Measurements from ENCODE around the gene USP12. TPM values are rescaled to one million over a fixed set of nuclear protein-coding genes. Genes with fewer than 3 reads are reported as not detected.

Gene USP12
- total RNA-seq, 4 donors from 2014 or later, result 26.4 to 50.7 (median 31.7) TPM

- H3K36me3 ChIP-seq, result peaks cover 26% of the 10 kb centered on the region
- no peak overlapping the region for H3K4me3 ChIP-seq
- no peaks in the 10 kb centered on the region for H3K27me3 ChIP-seq
- 94% methylated on average over 4 of the region's 4 CpGs for WGBS
- no peak for TF ChIP-seq EP300 (IDR thresholded peaks at IDR 0.05)
- no peak for TF ChIP-seq POLR2AphosphoS5 (IDR thresholded peaks at IDR 0.05)
- no peak for DNase-seq (ENCODE audit: low spot score in 2 of 2)
- no peaks in the 10 kb centered on the region for H3K4me1 ChIP-seq
- no peak overlapping the region for H3K27ac ChIP-seq
- no peaks in the 10 kb centered on the region for H3K9me3 ChIP-seq
Measured at GRCh38 chr13:27081893-27082679, 89.5 kb downstream of the USP12 start.

DNA sequence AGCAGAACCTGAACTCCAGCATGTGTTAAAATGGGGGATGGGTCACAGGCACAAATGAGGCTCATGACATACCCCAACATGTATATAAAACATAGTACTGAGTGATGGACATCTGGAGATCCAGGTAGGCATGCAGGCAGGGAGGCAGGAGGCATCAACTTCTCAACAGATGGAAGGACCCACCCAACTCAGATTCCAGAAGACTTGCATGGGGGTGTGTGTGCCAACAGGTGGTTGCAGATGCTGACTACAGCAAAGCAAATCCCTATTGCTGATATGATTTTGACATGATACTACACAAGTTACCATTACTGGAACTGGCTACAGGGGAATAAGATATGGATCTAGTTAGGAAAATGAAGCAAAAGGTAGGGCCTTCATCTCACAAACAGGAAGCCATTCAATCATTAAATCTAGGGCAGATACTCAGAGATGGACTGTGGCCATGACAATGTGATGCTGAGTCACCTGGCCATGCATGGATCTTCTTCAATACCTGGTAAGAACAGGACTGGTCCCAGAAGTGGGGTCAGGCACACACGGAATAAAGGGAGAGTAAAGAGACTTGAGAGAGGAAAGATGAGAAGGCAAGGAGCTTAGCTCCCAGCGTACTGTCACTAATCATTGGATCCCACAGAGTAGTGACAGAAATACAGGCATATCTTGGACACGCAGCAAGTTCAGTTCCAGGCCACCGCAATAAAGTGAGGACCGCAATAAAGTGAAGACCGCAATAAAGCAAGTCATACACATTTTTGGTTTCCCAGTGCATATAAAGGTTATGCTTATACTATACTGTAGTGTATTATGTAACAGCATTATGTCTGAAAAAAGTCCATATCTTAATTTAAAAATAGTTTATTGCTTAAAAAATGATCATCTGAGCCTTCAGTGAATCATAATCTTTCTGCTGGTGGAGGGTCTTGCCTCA lies 91.3 kb downstream of the USP12 start:
- no peak for TF ChIP-seq CTCF (IDR thresholded peaks at IDR 0.05)
- no peak for TF ChIP-seq POLR2A (IDR thresholded peaks at IDR 0.05)
- WGBS, result 91% methylated on average over 6 of the region's 6 CpGs
- DNase-seq (ENCODE audit: low spot score in 2 of 2), result no peak
- Histone ChIP-seq H3K4me1 (no peaks in the 10 kb centered on the region), H3K9me3 (no peaks in the 10 kb centered on the region), H3K36me3 (peaks cover 22% of the 10 kb centered on the region), H3K27ac (no peak overlapping the region), H3K27me3 (no peaks in the 10 kb centered on the region), H3K4me3 (no peak overlapping the region)

- Histone ChIP-seq H3K4me3 (no peak overlapping the region), H3K27ac (no peak overlapping the region), H3K9me3 (no peaks in the 10 kb centered on the region), H3K36me3 (peaks cover 25% of the 10 kb centered on the region), H3K4me1 (no peaks in the 10 kb centered on the region), H3K27me3 (no peaks in the 10 kb centered on the region)
- no peak for DNase-seq (ENCODE audit: low spot score in 2 of 2)
- TF ChIP-seq EP300 (IDR thresholded peaks at IDR 0.05) (no peak), POLR2AphosphoS5 (IDR thresholded peaks at IDR 0.05) (no peak), CTCF (IDR thresholded peaks at IDR 0.05) (no peak), POLR2A (IDR thresholded peaks at IDR 0.05) (no peak)
- 69% methylated on average over 3 of the region's 3 CpGs for WGBS
Measured at GRCh38 chr13:27079421-27079958, 92.1 kb downstream of the USP12 start.

- Histone ChIP-seq H3K27ac (no peak overlapping the region), H3K9me3 (no peaks in the 10 kb centered on the region), H3K27me3 (no peaks in the 10 kb centered on the region), H3K4me3 (no peak overlapping the region), H3K36me3 (peaks cover 34% of the 10 kb centered on the region), H3K4me1 (no peaks in the 10 kb centered on the region)
- TF ChIP-seq CTCF (IDR thresholded peaks at IDR 0.05) (no peak), POLR2A (IDR thresholded peaks at IDR 0.05) (no peak), EP300 (IDR thresholded peaks at IDR 0.05) (no peak), POLR2AphosphoS5 (IDR thresholded peaks at IDR 0.05) (no peak)
- no peak for DNase-seq (ENCODE audit: low spot score in 2 of 2)
- 64% methylated on average over 1 of the region's 1 CpG for WGBS
Measured at GRCh38 chr13:27077451-27077850, 94.2 kb downstream of the USP12 start.

DNA sequence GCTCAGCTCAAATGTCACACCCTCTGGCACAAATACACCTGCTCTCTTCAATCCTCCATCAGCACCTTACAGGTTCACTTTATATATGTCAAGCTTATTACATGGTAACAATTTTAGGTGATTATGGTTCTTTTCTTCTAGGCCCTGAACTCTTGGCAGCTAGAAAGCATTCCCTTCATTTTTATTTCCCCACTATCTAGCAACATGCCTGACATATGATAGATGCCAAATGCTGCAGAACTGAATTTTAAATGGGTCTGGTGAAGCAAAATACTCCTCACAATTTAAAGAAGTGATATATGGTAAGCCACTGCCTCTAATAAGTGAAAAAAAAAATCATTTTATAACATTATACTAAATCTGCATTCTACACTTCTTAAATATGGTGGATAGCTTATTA lies 95.2 kb downstream of the USP12 start:
- peaks cover 24% of the 10 kb centered on the region for H3K36me3 ChIP-seq

More for the DNA sequence above, 95.2 kb downstream of the USP12 start:
- no peak for DNase-seq (ENCODE audit: low spot score in 2 of 2)
- Histone ChIP-seq H3K4me1 (no peaks in the 10 kb centered on the region), H3K27ac (no peak overlapping the region), H3K4me3 (no peak overlapping the region), H3K27me3 (no peaks in the 10 kb centered on the region), H3K9me3 (no peaks in the 10 kb centered on the region)
- TF ChIP-seq POLR2A (IDR thresholded peaks at IDR 0.05) (no peak), POLR2AphosphoS5 (IDR thresholded peaks at IDR 0.05) (no peak), EP300 (IDR thresholded peaks at IDR 0.05) (no peak), CTCF (IDR thresholded peaks at IDR 0.05) (no peak)

Data from suprapubic skin (tissue), 4 donors.